Measurements from ENCODE around the gene CDK5RAP2.
"Not testable (repeated sequence)": the region's sequence is repeated elsewhere in the genome, so short reads cannot be mapped to it uniquely, and the experiment has no call there.

CDK5RAP2 gene

GRCh38 chr9:120532475-120532874 is 47.5 kb downstream of the CDK5RAP2 start:
- no peak overlapping the region for H3K4me3 ChIP-seq (ENCODE audit: extremely low read depth, insufficient read depth, low read length, poor library complexity, severe bottlenecking)
- WGBS, 2 experiments (ENCODE audit: insufficient coverage in 2 of 2) = 96 to 98% methylated on average over 6 of the region's 6 CpGs
- peaks cover 87% of the 10 kb centered on the region for H3K36me3 ChIP-seq (ENCODE audit: control insufficient read depth, insufficient read depth, low read length)
- H3K27ac ChIP-seq (ENCODE audit: low read depth, low read length, severe bottlenecking) = no peak overlapping the region
- no peaks in the 10 kb centered on the region for H3K9me3 ChIP-seq (ENCODE audit: control insufficient read depth, low read length)
- H3K4me1 ChIP-seq (ENCODE audit: control insufficient read depth, insufficient read depth, low read length, poor library complexity, severe bottlenecking) = no peaks in the 10 kb centered on the region

DNA sequence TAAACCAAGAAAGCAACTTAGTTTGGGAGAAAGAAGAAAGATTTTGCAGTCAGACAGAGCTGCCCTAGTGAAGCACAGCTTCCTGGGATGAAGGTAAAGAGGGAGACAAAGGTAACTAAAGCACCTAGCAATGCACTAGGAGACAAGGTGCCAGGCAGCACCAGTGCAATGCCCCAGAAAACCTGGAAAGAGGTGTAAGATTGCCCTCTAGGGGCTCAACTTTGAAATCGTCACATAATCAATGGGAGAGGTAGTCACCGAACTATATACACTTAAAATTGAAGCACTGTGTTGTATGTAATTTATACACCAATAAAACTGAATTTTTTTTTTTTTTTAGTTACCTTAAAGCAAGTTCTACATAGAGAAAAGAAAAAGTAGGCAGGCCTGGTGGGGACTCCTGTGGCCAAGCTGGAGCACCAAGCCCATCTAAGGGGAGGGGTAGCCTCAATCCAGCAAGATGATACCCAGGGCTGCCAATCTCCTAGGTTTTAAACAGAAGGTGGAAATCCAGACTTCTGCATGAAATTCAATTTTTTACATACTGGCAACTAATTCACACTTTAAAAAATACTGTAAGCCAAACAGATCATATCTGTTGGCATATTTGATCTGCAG is 48.2 kb downstream of the CDK5RAP2 start:
- no CpG with 5 or more reads among the region's 2 CpGs for WGBS, 2 experiments (ENCODE audit: insufficient coverage in 2 of 2)
- H3K9me3 ChIP-seq (ENCODE audit: control insufficient read depth, low read length) = no peaks in the 10 kb centered on the region
- H3K27ac ChIP-seq (ENCODE audit: low read depth, low read length, severe bottlenecking) = no peak overlapping the region
- no peaks in the 10 kb centered on the region for H3K4me1 ChIP-seq (ENCODE audit: control insufficient read depth, insufficient read depth, low read length, poor library complexity, severe bottlenecking)
- H3K36me3 ChIP-seq (ENCODE audit: control insufficient read depth, insufficient read depth, low read length) = peaks cover 87% of the 10 kb centered on the region
- H3K4me3 ChIP-seq (ENCODE audit: extremely low read depth, insufficient read depth, low read length, poor library complexity, severe bottlenecking) = no peak overlapping the region

DNA sequence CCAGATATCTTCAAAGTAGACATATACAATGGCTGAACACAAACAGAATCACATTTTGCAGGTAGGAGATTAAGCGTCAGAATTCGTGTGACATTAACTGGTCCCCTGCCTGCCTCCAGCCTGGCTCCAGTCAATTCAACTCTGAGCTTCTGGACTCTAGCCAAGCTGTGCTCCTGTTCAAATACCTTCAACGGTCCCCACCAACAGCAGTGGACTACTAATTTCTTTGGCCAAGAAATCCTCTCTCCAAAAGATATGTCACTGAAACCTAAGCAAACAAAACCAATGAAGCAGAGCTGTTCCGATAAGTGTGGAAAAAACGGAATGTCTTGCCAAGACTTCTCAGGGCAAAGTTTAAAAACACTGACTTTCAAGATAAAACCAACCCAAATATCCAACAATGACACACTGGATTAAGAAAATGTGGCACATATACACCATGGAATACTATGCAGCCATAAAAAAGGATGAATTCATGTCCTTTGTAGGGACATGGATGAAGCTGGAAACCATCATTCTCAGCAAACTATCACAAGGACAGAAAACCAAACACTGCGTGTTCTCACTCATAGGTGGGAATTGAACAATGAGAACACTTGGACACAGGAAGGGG is 49.6 kb downstream of the CDK5RAP2 start:
- H3K4me3 ChIP-seq (ENCODE audit: extremely low read depth, insufficient read depth, low read length, poor library complexity, severe bottlenecking); H3K9me3 ChIP-seq (ENCODE audit: control insufficient read depth, low read length); H3K4me1 ChIP-seq (ENCODE audit: control insufficient read depth, insufficient read depth, low read length, poor library complexity, severe bottlenecking); H3K27ac ChIP-seq (ENCODE audit: low read depth, low read length, severe bottlenecking): not testable (repeated sequence)
- peaks cover 89% of the 10 kb centered on the region for H3K36me3 ChIP-seq (ENCODE audit: control insufficient read depth, insufficient read depth, low read length)
- 88 to 92% methylated on average over 4 to 5 of the region's 6 CpGs for WGBS, 2 experiments (ENCODE audit: insufficient coverage in 2 of 2)

DNA sequence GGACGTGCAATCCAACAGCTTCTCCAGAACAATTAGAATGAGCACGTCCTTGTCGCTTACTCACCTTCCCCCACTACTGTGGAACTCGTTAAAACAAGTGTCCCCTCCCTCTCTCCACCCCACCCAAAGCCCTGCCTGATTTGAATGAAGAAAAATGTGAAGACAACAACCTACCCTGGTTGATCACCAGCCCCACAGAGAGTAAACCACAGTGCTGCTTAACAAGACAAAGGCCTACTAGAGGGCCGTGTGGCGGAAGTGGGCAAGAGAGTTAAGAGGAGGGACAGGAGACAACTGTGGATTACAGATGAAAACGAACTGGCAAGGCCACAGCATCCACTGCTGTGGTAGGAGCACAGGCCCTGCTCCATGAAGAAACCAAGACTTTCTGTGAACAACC is 51.1 kb downstream of the CDK5RAP2 start:
- WGBS, 2 experiments (ENCODE audit: insufficient coverage in 2 of 2) = 50 to 70% methylated on average over 4 to 5 of the region's 7 CpGs
- Histone ChIP-seq H3K4me3 (ENCODE audit: extremely low read depth, insufficient read depth, low read length, poor library complexity, severe bottlenecking) (no peak overlapping the region), H3K4me1 (ENCODE audit: control insufficient read depth, insufficient read depth, low read length, poor library complexity, severe bottlenecking) (no peaks in the 10 kb centered on the region), H3K36me3 (ENCODE audit: control insufficient read depth, insufficient read depth, low read length) (peaks cover 90% of the 10 kb centered on the region), H3K9me3 (ENCODE audit: control insufficient read depth, low read length) (no peaks in the 10 kb centered on the region), H3K27ac (ENCODE audit: low read depth, low read length, severe bottlenecking) (no peak overlapping the region)

DNA sequence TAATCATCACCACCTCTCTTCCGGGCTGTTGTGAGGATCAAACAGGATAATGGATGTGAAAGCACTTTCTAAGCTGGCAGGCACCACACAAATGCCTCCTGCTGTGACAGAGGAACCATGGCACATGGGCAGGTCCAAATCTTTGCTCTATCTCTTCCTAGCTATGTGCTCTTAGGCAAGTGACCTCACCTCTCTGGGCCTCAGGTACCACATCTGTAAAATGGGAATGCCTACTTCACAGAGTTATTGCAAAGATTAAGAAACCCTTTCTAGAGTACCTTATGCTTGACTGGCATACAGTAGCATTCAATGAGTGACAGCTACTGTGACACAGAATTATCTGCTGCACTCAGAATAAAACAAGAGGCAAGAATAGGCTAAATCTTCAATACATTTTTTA is 51.6 kb downstream of the CDK5RAP2 start:
- Histone ChIP-seq H3K9me3 (ENCODE audit: control insufficient read depth, low read length) (no peaks in the 10 kb centered on the region), H3K27ac (ENCODE audit: low read depth, low read length, severe bottlenecking) (no peak overlapping the region), H3K4me1 (ENCODE audit: control insufficient read depth, insufficient read depth, low read length, poor library complexity, severe bottlenecking) (no peaks in the 10 kb centered on the region), H3K36me3 (ENCODE audit: control insufficient read depth, insufficient read depth, low read length) (peaks cover 93% of the 10 kb centered on the region), H3K4me3 (ENCODE audit: extremely low read depth, insufficient read depth, low read length, poor library complexity, severe bottlenecking) (no peak overlapping the region)
- 100% methylated on average over 1 of the region's 1 CpG; no CpG with 5 or more reads in 1 of the 2 experiments for WGBS, 2 experiments (ENCODE audit: insufficient coverage in 2 of 2)

GRCh38 chr9:120526534-120526933 is 53.4 kb downstream of the CDK5RAP2 start:
- no peak overlapping the region for H3K27ac ChIP-seq (ENCODE audit: low read depth, low read length, severe bottlenecking)
- no peaks in the 10 kb centered on the region for H3K9me3 ChIP-seq (ENCODE audit: control insufficient read depth, low read length)
- no peak overlapping the region for H3K4me3 ChIP-seq (ENCODE audit: extremely low read depth, insufficient read depth, low read length, poor library complexity, severe bottlenecking)
- no peaks in the 10 kb centered on the region for H3K4me1 ChIP-seq (ENCODE audit: control insufficient read depth, insufficient read depth, low read length, poor library complexity, severe bottlenecking)
- 92 to 94% methylated on average over 3 of the region's 3 CpGs for WGBS, 2 experiments (ENCODE audit: insufficient coverage in 2 of 2)
- H3K36me3 ChIP-seq (ENCODE audit: control insufficient read depth, insufficient read depth, low read length) = peaks cover 93% of the 10 kb centered on the region

DNA sequence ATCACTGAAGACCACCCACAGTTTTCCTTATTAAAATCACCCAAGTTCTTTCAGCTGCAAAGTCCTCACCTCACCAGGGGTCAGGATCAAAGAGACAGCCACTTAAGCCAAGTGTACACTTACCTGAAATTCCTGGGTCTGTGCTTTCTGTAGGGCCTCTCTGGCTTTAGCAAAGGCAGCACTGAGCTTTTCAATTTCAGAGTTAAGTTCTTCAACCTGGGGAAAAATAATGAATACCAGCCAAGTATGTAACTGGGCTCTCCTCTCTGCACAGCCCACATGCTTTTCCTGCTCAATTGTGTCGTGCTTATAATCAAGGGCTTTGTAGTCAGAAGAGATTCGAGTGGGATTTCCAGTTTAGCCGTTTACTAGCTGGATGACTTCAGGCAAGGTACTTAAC is 55.1 kb downstream of the CDK5RAP2 start:
- no peaks in the 10 kb centered on the region for H3K9me3 ChIP-seq (ENCODE audit: control insufficient read depth, low read length)
- H3K36me3 ChIP-seq (ENCODE audit: control insufficient read depth, insufficient read depth, low read length) = peaks cover 81% of the 10 kb centered on the region
- 80 to 95% methylated on average over 2 to 3 of the region's 3 CpGs for WGBS, 2 experiments (ENCODE audit: insufficient coverage in 2 of 2)

DNA sequence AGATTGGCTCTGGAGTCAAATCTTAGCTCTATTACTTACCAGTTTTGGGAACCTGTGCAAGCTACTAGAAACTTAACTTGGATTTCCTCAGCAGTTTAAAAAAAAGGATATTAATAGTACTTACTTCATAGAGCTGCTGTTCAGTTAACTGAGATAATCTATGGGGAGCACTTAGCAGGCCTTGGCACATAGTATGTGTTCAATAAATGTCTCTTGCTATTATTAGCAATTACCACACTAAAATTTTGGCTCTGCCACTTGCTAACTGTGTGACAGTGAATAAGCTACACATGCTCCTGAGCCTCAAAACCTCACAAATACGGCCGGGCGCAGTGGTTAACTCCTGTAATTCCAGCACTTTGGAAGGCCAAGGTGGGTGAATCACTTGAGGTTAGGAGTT is 55.9 kb downstream of the CDK5RAP2 start:
- Histone ChIP-seq H3K27ac (ENCODE audit: low read depth, low read length, severe bottlenecking) (no peak overlapping the region), H3K4me1 (ENCODE audit: control insufficient read depth, insufficient read depth, low read length, poor library complexity, severe bottlenecking) (no peaks in the 10 kb centered on the region), H3K36me3 (ENCODE audit: control insufficient read depth, insufficient read depth, low read length) (peaks cover 76% of the 10 kb centered on the region), H3K9me3 (ENCODE audit: control insufficient read depth, low read length) (no peaks in the 10 kb centered on the region), H3K4me3 (ENCODE audit: extremely low read depth, insufficient read depth, low read length, poor library complexity, severe bottlenecking) (no peak overlapping the region)
- 90 to 95% methylated on average over 3 of the region's 3 CpGs for WGBS, 2 experiments (ENCODE audit: insufficient coverage in 2 of 2)

More for the DNA sequence above, 55.1 kb downstream of the CDK5RAP2 start:
- H3K27ac ChIP-seq (ENCODE audit: low read depth, low read length, severe bottlenecking) = no peak overlapping the region
- no peaks in the 10 kb centered on the region for H3K4me1 ChIP-seq (ENCODE audit: control insufficient read depth, insufficient read depth, low read length, poor library complexity, severe bottlenecking)
- no peak overlapping the region for H3K4me3 ChIP-seq (ENCODE audit: extremely low read depth, insufficient read depth, low read length, poor library complexity, severe bottlenecking)

GRCh38 chr9:120522558-120522957 is 57.4 kb downstream of the CDK5RAP2 start:
- Histone ChIP-seq H3K9me3 (ENCODE audit: control insufficient read depth, low read length) (no peaks in the 10 kb centered on the region), H3K36me3 (ENCODE audit: control insufficient read depth, insufficient read depth, low read length) (peaks cover 71% of the 10 kb centered on the region), H3K4me3 (ENCODE audit: extremely low read depth, insufficient read depth, low read length, poor library complexity, severe bottlenecking) (no peak overlapping the region), H3K27ac (ENCODE audit: low read depth, low read length, severe bottlenecking) (no peak overlapping the region), H3K4me1 (ENCODE audit: control insufficient read depth, insufficient read depth, low read length, poor library complexity, severe bottlenecking) (no peaks in the 10 kb centered on the region)
- no CpG with 5 or more reads among the region's 1 CpG for WGBS, 2 experiments (ENCODE audit: insufficient coverage in 2 of 2)

DNA sequence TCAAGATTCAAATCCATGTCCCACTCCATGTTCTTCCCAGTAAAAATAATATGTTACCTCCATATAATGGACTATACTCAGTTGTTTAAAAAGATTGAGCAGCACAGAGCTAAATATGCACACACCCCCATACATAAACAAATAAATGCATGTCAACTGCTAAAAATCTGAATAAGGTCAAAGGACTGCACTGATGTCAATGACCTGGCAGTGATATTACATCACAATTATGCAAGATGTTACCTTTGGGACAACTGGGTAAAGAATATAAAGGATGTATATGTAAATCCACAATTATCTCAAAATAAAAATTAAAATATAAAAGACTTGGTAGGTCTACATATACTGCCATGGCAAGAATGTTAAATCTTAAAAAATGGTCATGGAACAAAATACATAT is 57.9 kb downstream of the CDK5RAP2 start:
- Histone ChIP-seq H3K4me3 (ENCODE audit: extremely low read depth, insufficient read depth, low read length, poor library complexity, severe bottlenecking) (no peak overlapping the region), H3K9me3 (ENCODE audit: control insufficient read depth, low read length) (no peaks in the 10 kb centered on the region), H3K4me1 (ENCODE audit: control insufficient read depth, insufficient read depth, low read length, poor library complexity, severe bottlenecking) (no peaks in the 10 kb centered on the region), H3K36me3 (ENCODE audit: control insufficient read depth, insufficient read depth, low read length) (peaks cover 70% of the 10 kb centered on the region), H3K27ac (ENCODE audit: low read depth, low read length, severe bottlenecking) (no peak overlapping the region)

DNA sequence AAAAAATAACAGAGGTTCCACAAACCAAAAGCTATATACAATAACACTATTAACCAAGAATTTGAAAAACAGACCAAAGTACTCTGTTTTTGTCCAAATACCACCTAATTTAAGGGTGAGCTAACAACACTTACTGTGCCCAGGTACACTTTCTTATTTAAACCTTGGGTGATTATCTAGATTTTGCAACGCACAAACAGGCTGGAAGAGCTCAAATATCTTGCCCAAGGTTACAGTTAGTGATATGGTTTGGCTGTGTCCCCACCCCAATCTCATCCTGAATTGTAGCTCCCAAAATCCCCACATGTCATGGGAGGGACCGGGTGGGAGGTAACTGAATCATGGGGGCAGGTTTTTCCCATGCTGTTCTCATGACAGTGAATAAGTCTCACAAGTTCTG is 58.9 kb downstream of the CDK5RAP2 start:
- H3K4me1 ChIP-seq (ENCODE audit: control insufficient read depth, insufficient read depth, low read length, poor library complexity, severe bottlenecking) = no peaks in the 10 kb centered on the region
- no peak overlapping the region for H3K4me3 ChIP-seq (ENCODE audit: extremely low read depth, insufficient read depth, low read length, poor library complexity, severe bottlenecking)
- peaks cover 65% of the 10 kb centered on the region for H3K36me3 ChIP-seq (ENCODE audit: control insufficient read depth, insufficient read depth, low read length)
- 100% methylated on average over 1 of the region's 2 CpGs; no CpG with 5 or more reads in 1 of the 2 experiments for WGBS, 2 experiments (ENCODE audit: insufficient coverage in 2 of 2)
- H3K27ac ChIP-seq (ENCODE audit: low read depth, low read length, severe bottlenecking) = no peak overlapping the region
- no peaks in the 10 kb centered on the region for H3K9me3 ChIP-seq (ENCODE audit: control insufficient read depth, low read length)
